ENCODE measurements around the gene LRRC10B.
"Not testable (repeated sequence)": the region's sequence is repeated elsewhere in the genome, so short reads cannot be mapped to it uniquely, and the experiment has no call there.

Gene LRRC10B

DNA sequence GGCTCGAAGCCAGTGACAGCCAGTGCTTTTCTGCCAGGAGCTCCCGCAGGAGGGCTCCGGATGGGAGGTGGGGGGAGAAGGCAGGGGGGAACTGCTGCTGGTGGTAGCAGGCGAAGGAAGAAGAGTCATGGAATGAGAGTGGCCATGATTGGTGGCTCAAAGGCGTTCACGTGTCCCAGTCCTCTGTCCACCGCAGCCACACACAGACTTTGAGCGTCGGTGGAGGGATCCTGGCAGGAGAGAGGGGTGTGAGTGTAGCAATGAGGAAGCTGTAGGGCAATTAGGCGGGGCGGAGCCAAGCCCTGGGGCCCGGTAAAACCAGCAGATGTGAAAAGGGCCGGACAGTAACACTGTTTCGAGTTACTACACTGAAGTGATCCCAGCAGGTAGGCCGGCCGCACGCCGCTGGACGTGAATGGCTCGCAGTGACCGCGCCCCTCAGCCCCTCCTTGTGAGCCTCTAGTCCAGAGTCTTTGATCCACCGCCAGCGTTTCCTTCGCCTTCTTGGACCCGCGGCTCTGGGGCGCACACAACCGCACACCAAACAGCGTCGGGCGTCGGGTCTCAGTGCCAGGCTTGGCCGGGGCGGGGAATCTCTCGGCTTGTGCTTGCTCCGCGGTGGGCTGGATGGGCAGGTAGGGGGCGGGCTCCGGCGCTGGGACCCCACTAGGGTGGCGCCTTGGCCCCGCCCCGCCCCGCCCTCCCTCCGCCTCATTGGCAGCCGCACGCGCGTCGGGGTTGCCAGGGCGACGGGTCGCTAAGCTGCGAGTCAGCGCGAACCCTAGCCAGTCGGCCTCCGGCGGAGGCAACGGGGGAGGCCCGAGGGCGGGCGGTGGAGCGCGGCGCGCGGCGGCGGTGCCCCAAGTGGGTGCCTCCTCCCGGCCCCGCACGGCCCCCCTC lies at the start of gene LRRC10B:
TSS of gene LRRC10B (plus strand) at position 788 of the 900 bp plus-strand sequence. CDS start 250 bp downstream, outside the sequence.
- DNase-seq: no peak

DNA sequence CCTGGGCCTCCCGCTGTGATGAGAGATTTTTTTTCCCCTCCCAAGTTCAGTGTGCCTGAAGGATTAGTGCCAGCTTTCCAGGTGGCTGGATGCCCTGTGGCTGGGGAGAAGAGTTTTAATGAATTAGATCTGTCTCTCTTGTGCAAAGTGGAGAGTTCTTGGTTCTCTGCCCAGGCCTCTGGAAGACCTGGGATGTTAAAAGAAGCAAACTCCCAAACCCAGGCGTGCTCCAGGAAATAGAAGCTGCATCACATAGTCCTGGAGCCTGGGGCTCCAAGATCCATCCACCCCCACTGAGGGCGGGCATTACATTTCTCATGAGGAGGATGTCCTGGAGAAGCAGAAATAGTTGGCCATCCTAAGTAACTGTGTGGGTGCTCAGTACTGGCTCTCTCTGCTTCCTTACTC lies 48.1 kb upstream of the LRRC10B start:
- no peak for DNase-seq

DNA sequence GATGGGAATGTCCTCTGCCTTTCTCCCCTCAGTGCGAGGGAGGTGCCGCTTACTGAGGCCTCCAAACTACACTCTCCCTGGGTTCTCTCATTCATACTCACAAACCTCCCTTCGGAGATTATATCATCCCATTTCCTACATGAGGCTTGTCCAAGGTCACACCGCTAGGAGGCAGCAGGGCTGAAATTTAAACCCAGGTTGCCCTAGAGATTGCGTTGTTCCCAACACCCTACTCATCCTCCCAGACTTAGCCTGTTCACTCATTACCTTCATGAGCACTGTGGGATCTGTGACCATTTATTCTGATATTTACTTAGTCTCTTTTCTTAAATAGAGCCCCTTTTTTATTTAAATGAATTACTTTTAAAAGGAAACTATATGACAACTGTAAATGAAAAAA lies 47.6 kb upstream of the LRRC10B start:
- DNase-seq: no peak

DNA sequence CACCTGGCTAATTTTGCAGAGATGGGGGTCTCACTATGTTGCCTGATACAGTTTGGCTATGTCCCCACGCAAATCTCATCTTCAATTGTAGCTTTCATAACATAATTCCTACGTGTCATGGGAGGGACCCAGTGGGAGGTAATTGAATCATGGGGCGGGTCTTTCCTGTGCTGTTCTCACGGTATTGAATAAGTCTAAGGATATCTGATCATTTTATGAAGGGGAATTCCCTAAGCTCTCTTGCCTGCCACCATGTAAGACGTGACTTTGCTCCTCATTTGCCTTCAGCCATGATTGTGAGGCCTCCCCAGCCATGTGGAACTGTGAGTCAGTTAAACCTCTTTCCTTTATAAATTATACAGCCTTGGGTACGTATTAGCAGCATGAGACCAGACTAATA lies 40.9 kb upstream of the LRRC10B start:
- DNase-seq: not testable (repeated sequence)

DNA sequence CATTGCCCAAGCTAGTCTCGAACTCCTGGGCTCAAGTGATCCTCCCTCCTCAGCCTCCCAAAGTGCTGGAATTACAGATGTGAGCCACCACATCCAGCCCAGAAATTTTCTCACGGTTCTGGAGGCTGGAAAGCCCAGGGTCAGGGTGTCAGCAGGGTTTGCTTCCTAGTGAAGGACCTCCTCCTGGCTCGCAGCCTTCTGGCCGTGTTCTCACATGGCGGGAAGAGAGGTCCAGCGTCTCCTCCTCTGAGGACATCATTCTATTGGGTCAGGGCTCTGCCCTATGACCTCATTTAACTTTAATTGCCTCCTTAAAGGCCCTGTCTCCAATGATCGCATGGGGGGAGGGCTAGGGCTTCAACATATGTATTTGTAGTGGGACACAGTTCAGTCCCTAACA lies 40.5 kb upstream of the LRRC10B start:
- no peak for DNase-seq

DNA sequence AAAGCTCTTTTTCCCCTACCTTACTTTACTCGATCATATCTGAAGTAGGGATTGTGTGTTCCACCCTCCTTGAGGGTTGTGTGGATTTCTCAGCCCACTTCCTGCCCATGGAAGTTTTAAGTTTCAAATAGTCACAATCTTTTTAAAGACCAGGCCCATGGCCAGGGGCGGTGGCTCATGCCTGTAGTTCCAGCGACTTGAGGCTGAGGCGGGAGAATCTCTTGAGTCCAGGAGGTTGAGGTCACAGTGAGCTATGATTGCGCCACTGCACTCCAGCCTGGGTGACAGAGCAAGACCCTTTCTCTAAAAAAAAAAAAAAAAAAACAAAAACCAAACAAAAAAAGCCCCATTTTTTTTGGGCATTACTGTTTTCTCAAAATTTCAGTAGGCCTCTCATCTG lies 36.3 kb upstream of the LRRC10B start:
- no peak for DNase-seq

DNA sequence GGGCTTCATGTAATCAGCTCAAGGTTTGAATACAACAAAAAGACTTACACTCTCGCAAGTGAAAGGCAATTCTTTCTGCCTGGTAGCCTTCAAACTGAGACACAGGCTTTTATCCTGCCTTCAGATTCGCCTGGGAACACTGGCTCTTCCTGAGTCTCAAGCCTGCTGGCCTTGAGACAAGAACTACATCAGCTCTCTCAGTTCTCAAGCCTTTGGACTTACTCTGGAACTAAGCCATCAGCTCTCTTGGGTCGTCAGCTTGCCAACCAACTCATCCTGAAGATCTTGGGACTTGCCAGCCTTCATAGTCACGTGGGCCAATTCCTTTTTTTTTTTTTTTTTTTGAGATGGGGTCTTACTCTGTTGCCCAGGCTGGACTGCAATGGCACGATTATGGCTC lies 35.7 kb upstream of the LRRC10B start:
- DNase-seq: no peak

DNA sequence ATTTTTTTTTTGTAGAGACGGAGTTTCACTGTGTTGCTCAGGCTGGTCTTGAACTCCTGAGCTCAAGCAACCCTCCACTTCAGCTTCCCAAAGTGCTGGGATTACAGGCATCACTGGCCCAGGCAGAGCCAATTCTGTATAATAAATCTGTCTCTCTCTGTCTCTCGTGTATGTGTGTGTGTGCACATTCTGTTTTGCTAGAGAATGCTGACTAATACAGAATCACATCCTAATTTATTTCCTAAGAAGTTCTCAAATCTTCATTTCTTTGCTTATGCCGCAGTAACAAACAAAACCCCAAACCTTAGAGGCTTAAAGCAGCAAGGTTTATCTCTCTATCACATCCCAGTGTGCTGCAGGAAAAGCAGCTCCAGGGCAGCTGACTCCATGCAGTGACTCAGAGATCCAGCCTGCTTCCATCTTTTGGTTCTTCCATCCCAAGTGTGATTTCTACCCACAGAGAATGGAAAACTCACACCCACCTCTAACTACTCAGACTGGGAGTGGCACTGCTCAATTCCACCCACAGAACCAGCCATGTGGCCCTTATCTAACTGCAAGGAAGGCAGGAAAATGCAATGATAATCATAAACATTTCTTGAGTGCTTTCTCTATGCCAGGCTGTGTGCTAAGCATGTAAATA lies 35.1 kb upstream of the LRRC10B start:
- DNase-seq: no peak

DNA sequence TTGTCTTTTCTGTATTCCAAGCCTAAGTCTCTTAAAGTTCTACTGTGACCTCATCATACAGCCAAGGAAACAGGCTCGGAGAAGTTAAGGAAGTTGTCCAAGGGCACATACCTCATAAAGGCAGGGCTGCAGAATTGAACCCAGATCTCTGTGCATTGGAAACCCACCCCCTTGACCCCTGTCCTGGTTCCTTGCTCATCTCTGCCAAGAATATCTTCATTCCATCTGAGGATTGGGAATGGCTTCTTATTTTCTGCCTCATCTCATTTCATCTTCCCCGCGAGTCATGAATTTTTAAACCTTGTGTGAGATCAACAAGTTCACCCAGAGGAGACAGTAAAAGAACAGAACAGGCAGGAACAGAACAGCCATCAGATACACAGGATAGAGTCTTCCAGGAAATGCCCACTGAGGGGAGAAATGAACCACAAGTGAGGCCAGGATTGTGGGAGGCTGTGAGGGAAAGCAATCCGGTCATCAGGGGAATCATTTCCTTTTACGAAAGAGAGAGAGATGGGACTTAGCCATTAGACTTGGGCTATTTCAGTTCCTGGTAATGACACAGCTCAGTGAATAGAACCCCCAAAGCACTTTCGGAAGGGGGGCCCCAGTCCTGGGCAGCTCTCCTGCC lies 34.4 kb upstream of the LRRC10B start:
- DNase-seq: no peak

DNA sequence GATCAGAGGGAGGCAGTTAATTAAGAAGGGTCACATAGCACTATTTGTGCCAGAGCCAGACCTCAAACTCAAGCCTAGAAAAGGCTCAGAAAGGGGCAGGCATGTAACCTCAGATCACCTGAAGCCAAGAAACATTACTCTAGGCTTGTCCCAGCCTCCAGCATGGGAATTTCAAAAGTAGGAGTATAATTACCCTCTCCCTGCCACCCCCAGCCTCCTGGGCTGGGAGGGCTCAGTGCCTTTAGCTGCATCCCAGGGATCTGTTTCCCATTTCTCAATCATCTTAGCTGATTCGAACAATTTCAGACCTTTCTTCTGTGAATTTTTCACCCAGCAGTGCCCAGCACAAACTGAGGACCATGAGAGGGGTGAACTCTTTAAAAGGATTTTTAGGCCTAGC lies 33.1 kb upstream of the LRRC10B start:
- DNase-seq: no peak

DNA sequence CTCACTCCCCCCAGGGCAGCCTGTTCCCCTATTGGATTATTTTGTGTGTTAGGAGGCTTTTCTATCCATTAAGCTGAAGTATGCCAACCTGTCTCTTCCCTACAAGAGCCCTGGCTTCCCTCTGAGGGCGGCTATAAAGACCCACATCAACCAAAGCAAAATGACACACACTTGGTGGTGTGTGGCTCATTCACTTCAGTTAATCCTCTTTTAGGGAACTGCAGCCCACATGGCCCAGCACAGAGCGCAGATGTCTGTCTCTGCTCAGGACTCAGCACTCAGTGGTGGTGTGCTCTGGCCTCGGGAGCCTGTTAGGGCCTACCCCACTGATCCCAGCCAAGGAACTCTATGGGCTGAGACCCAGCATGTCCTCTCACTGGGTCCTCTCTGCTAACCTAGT lies 32.2 kb upstream of the LRRC10B start:
- DNase-seq: no peak

DNA sequence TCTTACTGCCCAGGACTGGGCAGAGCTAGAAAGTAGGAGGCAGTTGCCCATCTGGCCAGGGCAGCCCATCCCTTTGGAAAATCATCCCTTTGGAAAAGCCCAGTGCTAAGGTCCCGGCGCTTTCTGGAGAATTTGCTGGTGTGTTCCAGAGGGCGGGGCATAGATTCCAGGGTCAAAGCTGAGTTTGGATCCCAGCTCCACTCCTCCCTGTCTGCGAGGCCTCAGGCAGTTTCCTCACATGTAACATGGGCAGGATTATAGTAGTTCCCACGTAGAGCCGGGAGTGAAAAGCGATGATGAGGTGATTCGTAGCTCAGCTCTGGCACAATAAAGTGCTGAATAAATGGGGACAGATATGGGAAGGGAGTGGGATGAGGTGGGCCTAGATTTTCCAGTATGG lies 31.4 kb upstream of the LRRC10B start:
- no peak for DNase-seq

DNA sequence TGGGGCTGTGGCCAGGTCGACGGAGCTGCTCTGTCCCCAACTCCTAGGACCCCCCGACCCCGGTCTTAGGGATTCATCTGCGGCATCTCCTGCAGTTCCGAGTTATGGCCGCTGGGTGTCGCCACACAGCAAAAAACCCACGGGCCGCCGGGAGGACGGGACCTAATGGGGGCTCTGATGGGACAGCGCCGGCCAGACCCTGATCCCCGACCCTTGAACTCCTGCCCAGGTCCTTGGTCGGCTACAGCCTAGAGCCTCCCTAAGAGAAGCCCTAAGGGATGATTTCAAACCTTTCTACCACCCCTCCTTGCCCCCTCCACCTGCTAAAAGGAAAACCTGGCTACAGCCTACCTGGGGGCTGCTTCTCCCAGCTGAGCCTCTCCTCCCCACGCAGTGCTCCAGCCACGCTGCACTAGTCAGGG lies 30.8 kb upstream of the LRRC10B start:
- peak; percentile 41 for DNase-seq

DNA sequence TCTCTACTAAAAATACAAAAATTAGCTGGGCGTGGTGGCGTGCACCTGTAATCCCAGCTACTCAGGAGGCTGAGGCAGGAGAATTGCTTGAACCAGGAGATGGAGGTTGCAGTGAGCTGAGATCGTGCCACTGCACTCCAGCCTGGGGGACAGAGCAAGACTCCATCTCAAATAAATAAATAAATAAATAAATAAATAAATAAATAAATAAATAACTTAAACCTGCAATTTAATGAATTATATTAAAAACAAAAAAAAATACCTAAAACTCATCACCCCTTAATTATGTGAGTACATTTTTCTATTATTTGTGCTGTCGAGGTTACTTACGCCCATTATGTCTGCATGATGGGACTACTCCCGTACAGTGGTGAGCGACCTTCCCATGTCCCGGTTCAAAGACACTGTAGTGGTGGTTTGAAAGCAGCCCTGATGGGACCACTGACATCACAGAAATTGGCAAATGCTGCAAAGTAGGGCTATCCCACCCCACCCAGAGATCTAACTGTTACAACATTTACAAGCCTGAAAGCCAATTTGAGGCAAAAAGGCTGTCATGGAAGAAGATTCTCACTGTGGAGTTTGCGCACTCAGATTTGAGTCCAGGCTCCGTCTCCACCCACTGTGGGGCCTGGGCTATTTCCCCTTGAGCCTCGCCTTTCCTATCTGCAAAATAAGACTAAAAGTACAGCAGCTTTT lies 29.0 kb upstream of the LRRC10B start:
- DNase-seq: not testable (repeated sequence)

DNA sequence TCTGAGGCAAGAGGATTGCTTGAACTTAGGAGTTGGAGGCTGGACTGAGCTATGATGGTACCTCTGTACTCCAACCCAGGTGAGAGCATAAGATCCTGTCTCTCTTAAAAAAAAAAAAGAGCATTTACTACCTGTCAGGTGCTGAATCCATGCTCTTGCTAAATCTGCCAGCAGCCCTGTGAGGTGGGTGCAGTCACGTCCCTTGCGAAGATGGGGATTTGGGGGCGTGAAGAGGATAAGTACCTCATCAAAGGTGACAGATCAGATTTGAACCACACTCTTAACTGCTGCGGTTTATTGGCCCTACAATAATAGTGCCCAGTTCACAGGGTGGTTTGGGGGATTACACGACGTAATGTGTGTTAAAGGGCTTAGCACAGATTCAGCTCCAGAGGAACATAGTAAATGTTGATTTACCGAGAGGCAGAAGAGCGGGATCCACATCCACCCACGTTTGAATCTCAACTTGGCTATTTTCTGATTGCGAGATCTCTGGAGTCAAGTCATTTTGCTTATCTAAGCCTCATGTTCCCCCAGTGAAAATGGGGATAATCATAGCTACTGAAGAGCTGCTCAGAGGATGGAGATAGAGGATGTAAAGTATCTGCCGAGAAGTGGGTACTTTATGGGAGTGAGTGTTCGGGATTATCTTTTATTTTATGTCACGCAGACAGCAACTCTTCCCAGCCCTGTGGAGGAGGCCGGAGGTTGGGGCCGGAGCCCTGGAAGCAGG lies 28.1 kb upstream of the LRRC10B start:
- DNase-seq: no peak

DNA sequence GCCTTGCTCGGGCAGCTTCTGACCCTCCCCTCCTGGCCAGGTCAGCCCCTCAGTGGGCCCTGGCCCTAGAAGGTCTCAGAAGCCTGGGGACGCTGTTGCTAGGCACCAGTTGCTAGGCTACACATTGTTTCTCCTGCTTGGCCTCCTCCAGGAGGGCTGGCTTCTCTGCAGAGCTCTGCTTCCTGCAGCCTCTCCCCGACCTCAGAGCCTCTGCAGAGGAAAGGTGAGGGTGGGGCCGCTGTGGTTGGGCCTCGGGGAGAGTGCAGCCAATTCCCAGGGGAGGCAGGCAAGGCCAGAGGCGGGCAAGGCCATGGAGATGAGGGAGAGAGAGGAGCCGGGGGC lies 27.6 kb upstream of the LRRC10B start:
- DNase-seq: no peak

DNA sequence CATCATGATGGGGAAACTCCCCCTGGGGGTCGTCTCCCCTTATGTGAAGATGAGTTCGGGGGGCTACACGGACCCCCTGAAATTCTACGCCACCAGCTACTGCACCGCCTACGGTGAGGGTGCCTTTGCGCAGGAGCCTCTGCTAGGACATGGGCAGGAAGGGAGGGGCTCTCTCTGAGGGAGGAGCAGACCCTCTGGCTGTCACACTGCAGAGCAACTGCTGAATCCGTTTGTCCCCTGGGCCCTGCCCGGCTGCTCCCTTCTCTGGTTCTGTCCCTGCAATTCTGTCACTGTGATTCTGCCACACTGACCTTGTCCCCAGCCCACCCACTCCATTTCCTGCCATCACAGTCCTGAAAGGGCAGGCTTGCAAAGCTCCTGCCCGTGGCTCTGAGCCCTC lies 26.7 kb upstream of the LRRC10B start:
- no peak for DNase-seq

DNA sequence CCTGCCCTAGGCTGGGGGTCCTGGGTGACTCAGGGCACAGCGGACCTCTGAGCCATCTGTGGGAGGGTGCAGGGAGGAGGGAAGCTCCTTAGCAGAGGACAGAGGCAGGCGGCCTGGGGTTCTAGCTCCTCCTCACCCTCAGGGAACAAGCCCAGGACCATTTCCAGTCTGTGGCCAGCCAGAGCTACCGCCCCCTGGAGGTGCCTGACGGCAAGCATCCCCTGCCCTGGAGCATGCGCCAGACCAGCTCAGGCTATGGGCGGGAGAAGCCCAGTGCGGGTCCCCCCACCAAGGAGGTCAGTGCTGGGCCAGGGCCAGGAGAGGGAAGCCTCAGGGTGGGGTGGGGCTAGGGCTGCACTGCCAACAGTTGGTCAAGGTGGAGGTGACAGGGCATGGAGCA lies 26.0 kb upstream of the LRRC10B start:
- no peak for DNase-seq

DNA sequence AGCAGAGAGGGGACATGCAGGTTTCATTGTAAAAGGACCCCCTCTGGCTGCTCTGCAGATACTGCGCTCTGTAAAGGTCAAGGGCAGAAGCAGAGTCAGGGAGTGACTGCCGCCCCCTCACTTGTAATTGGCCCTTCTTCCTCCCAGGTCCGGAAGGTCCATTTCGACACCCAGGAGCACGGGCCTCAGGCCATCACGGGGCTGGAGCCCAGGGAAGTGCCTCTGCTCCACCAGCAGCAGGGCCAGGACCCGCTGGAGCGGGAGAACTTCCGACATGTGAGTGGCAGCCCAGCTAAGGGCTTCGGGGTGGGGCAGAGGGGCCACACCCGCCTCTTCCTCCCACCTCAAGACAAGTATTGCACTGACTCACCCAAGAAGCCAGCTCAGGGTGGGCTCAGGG lies 24.0 kb upstream of the LRRC10B start:
- DNase-seq: no peak

DNA sequence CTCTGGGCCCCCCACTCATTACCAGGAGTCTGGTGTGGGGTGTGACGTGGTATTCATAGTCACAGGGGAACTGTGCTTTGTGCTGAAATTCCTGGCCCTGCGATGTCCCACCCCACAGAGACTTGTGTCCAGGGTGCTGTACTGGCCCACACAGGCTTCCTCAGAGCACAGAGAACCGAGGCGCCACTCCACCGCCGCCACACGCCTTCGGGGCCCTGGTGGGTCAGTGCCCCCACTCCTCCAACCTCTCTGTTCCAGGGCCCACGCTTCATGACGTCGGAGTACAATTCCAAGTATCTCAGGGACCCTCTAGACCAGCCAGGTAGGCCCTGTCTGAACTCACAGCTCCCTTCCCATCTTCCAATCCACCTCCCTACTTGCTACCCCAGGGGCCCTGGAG lies 23.5 kb upstream of the LRRC10B start:
- no peak for DNase-seq

DNA sequence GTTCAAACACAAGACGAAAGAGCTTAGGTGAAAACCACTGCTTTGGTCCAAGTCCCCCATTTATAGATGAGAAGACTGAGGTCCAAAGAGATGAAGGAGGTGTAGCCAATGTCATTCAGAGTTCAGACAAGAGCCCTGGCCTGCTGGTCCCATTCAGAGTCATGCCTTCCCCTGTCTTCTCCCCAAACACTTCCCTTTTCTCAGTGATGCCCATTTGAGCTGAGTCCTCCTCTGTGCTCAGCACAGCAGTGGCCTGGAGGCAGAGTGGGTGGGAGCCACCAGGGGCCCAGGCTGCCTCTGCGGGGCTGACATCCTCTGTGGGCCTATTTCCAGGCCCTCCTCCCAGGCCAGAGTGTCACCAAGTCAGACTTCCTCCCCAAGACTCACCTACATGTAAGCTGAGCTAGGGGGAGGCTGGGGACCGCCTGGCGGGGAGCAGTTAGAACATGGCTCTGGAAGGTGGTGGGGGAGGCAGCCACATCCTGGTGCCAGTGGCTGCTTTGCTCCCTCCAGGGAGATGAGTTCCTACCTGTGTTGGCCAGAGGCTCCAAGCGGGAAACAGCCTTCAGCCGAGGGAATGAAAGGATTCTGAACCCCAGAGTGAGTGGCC lies 22.4 kb upstream of the LRRC10B start:
- no peak for DNase-seq

DNA sequence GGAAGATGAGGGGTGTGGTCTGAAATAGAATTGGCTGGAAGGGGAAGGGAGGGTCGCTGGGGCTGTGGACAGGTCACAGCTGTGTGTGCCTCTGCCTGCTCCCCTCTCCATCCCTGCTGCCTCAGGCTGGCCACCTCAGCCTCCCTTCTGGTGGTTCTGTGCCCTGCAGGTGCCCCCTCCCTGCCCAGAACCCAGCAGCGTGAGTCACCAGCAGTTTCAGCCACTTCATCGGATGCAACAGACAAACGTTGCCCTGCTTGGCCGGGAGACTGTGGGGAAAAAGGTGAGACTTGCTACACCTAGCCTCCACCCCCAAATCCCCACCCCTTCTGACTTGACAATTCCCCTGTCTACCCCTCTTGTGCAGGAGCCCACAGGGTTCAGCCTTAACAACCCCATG lies 21.8 kb upstream of the LRRC10B start:
- DNase-seq: no peak
